Measurements from ENCODE around the gene DPP10.
A peak's percentile ranks its signal among the peaks of the same experiment; 100 is the strongest.

Gene DPP10

GRCh38 chr2:115285416-115285815 lies 843.0 kb downstream of the DPP10 start:
- no peak overlapping the region for H3K27ac ChIP-seq (replicated peaks; ENCODE audit: low read length)
- no peaks in the 10 kb centered on the region for H3K27me3 ChIP-seq (ENCODE audit: control insufficient read depth in 3 of 3, insufficient read depth in 3 of 3, low read depth in 1 of 3, low read length in 3 of 3)
- no peak overlapping the region for H2BK120ac ChIP-seq (ENCODE audit: low read depth, low read length)
- no peak overlapping the region for H2AK5ac ChIP-seq (ENCODE audit: low read depth, low read length)
- peak; percentile 27 for DNase-seq (ENCODE audit: low spot score)
- H4K8ac ChIP-seq (ENCODE audit: low read depth, low read length) = no peak overlapping the region
- H3K4me3 ChIP-seq (ENCODE audit: low read length in 2 of 2) = no peak overlapping the region
- no peak overlapping the region for H3K23ac ChIP-seq (ENCODE audit: low read depth, low read length, poor library complexity)
- no peak overlapping the region for H3K18ac ChIP-seq (ENCODE audit: low read length)
- H3K14ac ChIP-seq (ENCODE audit: low read length) = no peak overlapping the region
- no peak overlapping the region for H3K4ac ChIP-seq (ENCODE audit: low read length)
- H3K36me3 ChIP-seq (replicated peaks in 1 of 2; ENCODE audit: control insufficient read depth in 2 of 2, insufficient read depth in 2 of 2, low read length in 2 of 2) = no peaks in the 10 kb centered on the region
- H3K9me3 ChIP-seq (replicated peaks in 1 of 2; ENCODE audit: control insufficient read depth in 2 of 2, insufficient read depth in 1 of 2, low read depth in 1 of 2, low read length in 2 of 2) = no peaks in the 10 kb centered on the region
- H2BK12ac ChIP-seq (ENCODE audit: low read length) = no peak overlapping the region
- H2BK5ac ChIP-seq (ENCODE audit: low read length) = no peak overlapping the region
- no CpG with 5 or more reads among the region's 3 CpGs for WGBS, 2 donors (ENCODE audit: extremely low coverage in 2 of 2, insufficient read length in 2 of 2, insufficient replicate concordance in 1 of 2)
- H3K4me1 ChIP-seq (ENCODE audit: control insufficient read depth in 2 of 2, insufficient read depth in 1 of 2, low read depth in 1 of 2, low read length in 2 of 2) = peaks cover 0 to 7% of the 10 kb centered on the region in 2 donors
- H2BK15ac ChIP-seq (ENCODE audit: low read length) = no peak overlapping the region
- no peaks in the 10 kb centered on the region for H3K79me1 ChIP-seq (ENCODE audit: low read depth, low read length)
- H3K9ac ChIP-seq (ENCODE audit: low read depth, low read length, poor library complexity) = no peak overlapping the region
- no peak overlapping the region for H3K4me2 ChIP-seq (ENCODE audit: insufficient read depth, low read length, poor library complexity, severe bottlenecking)
- peak overlapping the region; percentile 11 for H2AFZ ChIP-seq (ENCODE audit: low read length)
- no peak overlapping the region for H4K91ac ChIP-seq (ENCODE audit: low read depth, low read length, poor library complexity)

GRCh38 chr2:115290478-115290877 lies 848.0 kb downstream of the DPP10 start:
- no peak overlapping the region for H3K27ac ChIP-seq (replicated peaks; ENCODE audit: low read length)
- no peak overlapping the region for H3K23ac ChIP-seq (ENCODE audit: low read depth, low read length, poor library complexity)
- H4K8ac ChIP-seq (ENCODE audit: low read depth, low read length) = no peak overlapping the region
- no peaks in the 10 kb centered on the region for H3K79me1 ChIP-seq (ENCODE audit: low read depth, low read length)
- no peak overlapping the region for H2BK5ac ChIP-seq (ENCODE audit: low read length)
- H3K27me3 ChIP-seq (ENCODE audit: control insufficient read depth in 3 of 3, insufficient read depth in 3 of 3, low read depth in 1 of 3, low read length in 3 of 3) = no peaks in the 10 kb centered on the region
- no peak overlapping the region for H2BK15ac ChIP-seq (ENCODE audit: low read length)
- no peaks in the 10 kb centered on the region for H3K36me3 ChIP-seq (replicated peaks in 1 of 2; ENCODE audit: control insufficient read depth in 2 of 2, insufficient read depth in 2 of 2, low read length in 2 of 2)
- no peak overlapping the region for H3K9ac ChIP-seq (ENCODE audit: low read depth, low read length, poor library complexity)
- no peak overlapping the region for H2AK5ac ChIP-seq (ENCODE audit: low read depth, low read length)
- no peak overlapping the region for H3K4ac ChIP-seq (ENCODE audit: low read length)
- H4K91ac ChIP-seq (ENCODE audit: low read depth, low read length, poor library complexity) = no peak overlapping the region
- H2BK12ac ChIP-seq (ENCODE audit: low read length) = no peak overlapping the region
- WGBS, 2 donors (ENCODE audit: extremely low coverage in 2 of 2, insufficient read length in 2 of 2, insufficient replicate concordance in 1 of 2) = no CpG with 5 or more reads among the region's 1 CpG
- no peak overlapping the region for H2AFZ ChIP-seq (ENCODE audit: low read length)
- no peak overlapping the region for H2BK120ac ChIP-seq (ENCODE audit: low read depth, low read length)
- H3K14ac ChIP-seq (ENCODE audit: low read length) = no peak overlapping the region
- H3K9me3 ChIP-seq (replicated peaks in 1 of 2; ENCODE audit: control insufficient read depth in 2 of 2, insufficient read depth in 1 of 2, low read depth in 1 of 2, low read length in 2 of 2) = no peaks in the 10 kb centered on the region
- peaks cover 3 to 8% of the 10 kb centered on the region in 2 donors for H3K4me1 ChIP-seq (ENCODE audit: control insufficient read depth in 2 of 2, insufficient read depth in 1 of 2, low read depth in 1 of 2, low read length in 2 of 2)
- DNase-seq (ENCODE audit: low spot score) = no peak
- H3K4me2 ChIP-seq (ENCODE audit: insufficient read depth, low read length, poor library complexity, severe bottlenecking) = no peak overlapping the region
- H3K18ac ChIP-seq (ENCODE audit: low read length) = no peak overlapping the region
- no peak overlapping the region for H3K4me3 ChIP-seq (ENCODE audit: low read length in 2 of 2)

GRCh38 chr2:115292742-115293141 lies 850.3 kb downstream of the DPP10 start:
- Histone ChIP-seq H2BK120ac (ENCODE audit: low read depth, low read length) (no peak overlapping the region), H2BK5ac (ENCODE audit: low read length) (no peak overlapping the region), H3K79me1 (ENCODE audit: low read depth, low read length) (no peaks in the 10 kb centered on the region), H3K27ac (replicated peaks; ENCODE audit: low read length) (no peak overlapping the region), H3K36me3 (replicated peaks in 1 of 2; ENCODE audit: control insufficient read depth in 2 of 2, insufficient read depth in 2 of 2, low read length in 2 of 2) (no peaks in the 10 kb centered on the region), H3K4me2 (ENCODE audit: insufficient read depth, low read length, poor library complexity, severe bottlenecking) (no peak overlapping the region), H3K4ac (ENCODE audit: low read length) (no peak overlapping the region), H2AFZ (ENCODE audit: low read length) (no peak overlapping the region), H3K14ac (ENCODE audit: low read length) (no peak overlapping the region), H3K27me3 (ENCODE audit: control insufficient read depth in 3 of 3, insufficient read depth in 3 of 3, low read depth in 1 of 3, low read length in 3 of 3) (no peaks in the 10 kb centered on the region), H3K9ac (ENCODE audit: low read depth, low read length, poor library complexity) (no peak overlapping the region), H2AK5ac (ENCODE audit: low read depth, low read length) (no peak overlapping the region), H4K91ac (ENCODE audit: low read depth, low read length, poor library complexity) (no peak overlapping the region), H2BK12ac (ENCODE audit: low read length) (no peak overlapping the region), H3K4me3 (ENCODE audit: low read length in 2 of 2) (no peak overlapping the region), H3K4me1 (ENCODE audit: control insufficient read depth in 2 of 2, insufficient read depth in 1 of 2, low read depth in 1 of 2, low read length in 2 of 2) (peaks cover 6 to 8% of the 10 kb centered on the region in 2 donors), H3K9me3 (replicated peaks in 1 of 2; ENCODE audit: control insufficient read depth in 2 of 2, insufficient read depth in 1 of 2, low read depth in 1 of 2, low read length in 2 of 2) (no peaks in the 10 kb centered on the region), H3K23ac (ENCODE audit: low read depth, low read length, poor library complexity) (no peak overlapping the region), H2BK15ac (ENCODE audit: low read length) (no peak overlapping the region), H4K8ac (ENCODE audit: low read depth, low read length) (no peak overlapping the region), H3K18ac (ENCODE audit: low read length) (no peak overlapping the region)
- no peak for DNase-seq (ENCODE audit: low spot score)
- no CpG with 5 or more reads among the region's 3 CpGs for WGBS, 2 donors (ENCODE audit: extremely low coverage in 2 of 2, insufficient read length in 2 of 2, insufficient replicate concordance in 1 of 2)

GRCh38 chr2:115294999-115295398 lies 852.6 kb downstream of the DPP10 start:
- Histone ChIP-seq H2BK15ac (ENCODE audit: low read length) (no peak overlapping the region), H2BK5ac (ENCODE audit: low read length) (no peak overlapping the region), H3K27me3 (ENCODE audit: control insufficient read depth in 3 of 3, insufficient read depth in 3 of 3, low read depth in 1 of 3, low read length in 3 of 3) (no peaks in the 10 kb centered on the region), H3K36me3 (replicated peaks in 1 of 2; ENCODE audit: control insufficient read depth in 2 of 2, insufficient read depth in 2 of 2, low read length in 2 of 2) (no peaks in the 10 kb centered on the region), H2BK12ac (ENCODE audit: low read length) (no peak overlapping the region), H3K4ac (ENCODE audit: low read length) (no peak overlapping the region), H3K23ac (ENCODE audit: low read depth, low read length, poor library complexity) (no peak overlapping the region), H3K4me2 (ENCODE audit: insufficient read depth, low read length, poor library complexity, severe bottlenecking) (no peak overlapping the region), H2AFZ (ENCODE audit: low read length) (no peak overlapping the region), H3K14ac (ENCODE audit: low read length) (no peak overlapping the region), H3K18ac (ENCODE audit: low read length) (no peak overlapping the region), H3K4me3 (ENCODE audit: low read length in 2 of 2) (no peak overlapping the region), H2AK5ac (ENCODE audit: low read depth, low read length) (no peak overlapping the region), H4K91ac (ENCODE audit: low read depth, low read length, poor library complexity) (no peak overlapping the region), H3K27ac (replicated peaks; ENCODE audit: low read length) (no peak overlapping the region), H2BK120ac (ENCODE audit: low read depth, low read length) (no peak overlapping the region), H3K4me1 (ENCODE audit: control insufficient read depth in 2 of 2, insufficient read depth in 1 of 2, low read depth in 1 of 2, low read length in 2 of 2) (peaks cover 6 to 8% of the 10 kb centered on the region in 2 donors), H3K9me3 (replicated peaks in 1 of 2; ENCODE audit: control insufficient read depth in 2 of 2, insufficient read depth in 1 of 2, low read depth in 1 of 2, low read length in 2 of 2) (no peaks in the 10 kb centered on the region), H3K9ac (ENCODE audit: low read depth, low read length, poor library complexity) (no peak overlapping the region), H4K8ac (ENCODE audit: low read depth, low read length) (no peak overlapping the region), H3K79me1 (ENCODE audit: low read depth, low read length) (no peaks in the 10 kb centered on the region)
- DNase-seq (ENCODE audit: low spot score) = peak; percentile 41
- no CpG with 5 or more reads among the region's 5 CpGs for WGBS, 2 donors (ENCODE audit: extremely low coverage in 2 of 2, insufficient read length in 2 of 2, insufficient replicate concordance in 1 of 2)
